Measurements from ENCODE around the gene CACNG4.

The CACNG4 gene

DNA sequence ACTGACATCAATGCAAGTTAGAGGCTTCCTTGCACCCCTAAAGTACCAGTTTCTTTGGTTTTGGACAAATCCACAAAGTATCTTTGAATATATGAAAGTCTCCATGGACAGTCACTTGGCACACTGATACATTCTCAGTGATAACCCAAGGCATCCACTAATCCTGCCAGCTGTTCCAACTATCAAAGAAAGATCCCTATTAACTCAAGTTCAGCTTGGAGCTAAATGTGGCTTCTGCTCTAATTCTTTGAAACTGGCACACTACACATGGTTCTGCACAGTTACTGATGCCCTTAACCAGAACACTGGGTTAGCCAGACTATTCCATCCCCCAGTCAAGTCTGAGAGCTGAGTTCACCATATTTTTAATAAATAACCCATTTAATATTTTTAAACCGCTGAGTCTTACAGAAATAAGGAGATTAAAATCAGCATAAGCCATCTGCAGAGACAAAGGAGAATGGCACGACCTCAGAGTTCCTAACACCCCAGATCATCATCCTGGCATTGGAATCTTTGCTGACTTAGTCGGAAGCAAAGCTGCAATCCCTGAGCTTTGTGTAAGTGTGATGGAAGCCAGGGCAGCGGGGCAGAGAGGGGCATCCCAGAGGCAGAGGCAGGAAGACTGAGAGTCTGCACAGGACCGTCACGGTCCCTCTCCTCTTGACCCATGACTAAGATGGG, 86.1 kb downstream of the CACNG4 start:
- in situ Hi-C loops (cut with HindIII; ENCODE audit: low sequenced_read_pairs): no loop called here
- TF ChIP-seq, protein P1, sequence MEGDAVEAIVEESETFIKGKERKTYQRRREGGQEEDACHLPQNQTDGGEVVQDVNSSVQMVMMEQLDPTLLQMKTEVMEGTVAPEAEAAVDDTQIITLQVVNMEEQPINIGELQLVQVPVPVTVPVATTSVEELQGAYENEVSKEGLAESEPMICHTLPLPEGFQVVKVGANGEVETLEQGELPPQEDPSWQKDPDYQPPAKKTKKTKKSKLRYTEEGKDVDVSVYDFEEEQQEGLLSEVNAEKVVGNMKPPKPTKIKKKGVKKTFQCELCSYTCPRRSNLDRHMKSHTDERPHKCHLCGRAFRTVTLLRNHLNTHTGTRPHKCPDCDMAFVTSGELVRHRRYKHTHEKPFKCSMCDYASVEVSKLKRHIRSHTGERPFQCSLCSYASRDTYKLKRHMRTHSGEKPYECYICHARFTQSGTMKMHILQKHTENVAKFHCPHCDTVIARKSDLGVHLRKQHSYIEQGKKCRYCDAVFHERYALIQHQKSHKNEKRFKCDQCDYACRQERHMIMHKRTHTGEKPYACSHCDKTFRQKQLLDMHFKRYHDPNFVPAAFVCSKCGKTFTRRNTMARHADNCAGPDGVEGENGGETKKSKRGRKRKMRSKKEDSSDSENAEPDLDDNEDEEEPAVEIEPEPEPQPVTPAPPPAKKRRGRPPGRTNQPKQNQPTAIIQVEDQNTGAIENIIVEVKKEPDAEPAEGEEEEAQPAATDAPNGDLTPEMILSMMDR (IDR thresholded peaks at IDR 0.05; ENCODE audit: low read depth, low read length): no peak
- no peak for DNase-seq (ENCODE audit: low read depth, low spot score)
- H3K4me3 ChIP-seq (ENCODE audit: low read depth, low read length): no peak overlapping the region

DNA sequence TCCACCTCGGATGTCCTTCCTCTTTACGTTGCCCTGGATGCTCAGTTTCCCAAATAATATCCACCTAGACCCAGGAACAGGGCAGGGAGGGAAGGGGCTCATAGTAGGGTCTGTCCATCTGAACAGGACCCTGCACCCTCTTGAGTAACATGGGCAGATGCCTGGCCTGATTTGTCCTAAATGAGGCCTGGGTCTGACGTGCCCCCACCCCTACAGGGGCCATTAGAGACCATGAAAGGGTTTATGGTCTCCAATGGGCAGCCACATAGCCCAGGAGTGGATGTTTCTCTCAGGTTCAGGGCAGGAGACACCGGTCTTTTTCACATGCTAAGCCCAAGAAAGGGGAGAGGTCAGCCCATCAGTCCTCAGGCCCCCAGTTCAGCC, 86.6 kb downstream of the CACNG4 start:
- in situ Hi-C loops (cut with HindIII; ENCODE audit: low sequenced_read_pairs): no loop called here
- no peak for DNase-seq (ENCODE audit: low read depth, low spot score)
- no peak overlapping the region for H3K4me3 ChIP-seq (ENCODE audit: low read depth, low read length)
- TF ChIP-seq, protein P1 (IDR thresholded peaks at IDR 0.05; ENCODE audit: low read depth, low read length): no peak

DNA sequence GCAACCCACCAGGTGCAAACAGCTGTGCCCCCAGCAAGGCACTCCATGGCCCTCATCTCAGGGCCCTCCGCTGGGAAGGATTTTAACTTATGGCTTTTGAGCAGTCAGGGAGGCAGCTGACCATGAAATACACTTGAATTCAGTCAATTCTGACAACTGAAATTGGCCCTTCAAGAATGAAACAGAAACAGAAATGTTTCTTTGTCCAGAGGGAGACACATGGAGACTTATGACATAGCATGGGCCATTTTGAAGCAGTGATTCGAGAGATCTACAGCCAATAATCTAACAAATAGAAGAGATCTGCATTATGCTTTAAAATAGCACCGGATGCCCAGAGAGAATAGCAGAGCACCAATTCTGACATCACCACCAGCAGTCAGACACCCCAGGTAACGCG, 87.3 kb downstream of the CACNG4 start:
- TF ChIP-seq, protein P1 (IDR thresholded peaks at IDR 0.05; ENCODE audit: low read depth, low read length): no peak
- DNase-seq (ENCODE audit: low read depth, low spot score): no peak
- no peak overlapping the region for H3K4me3 ChIP-seq (ENCODE audit: low read depth, low read length)
- in situ Hi-C loops (cut with HindIII; ENCODE audit: low sequenced_read_pairs): no loop called here

DNA sequence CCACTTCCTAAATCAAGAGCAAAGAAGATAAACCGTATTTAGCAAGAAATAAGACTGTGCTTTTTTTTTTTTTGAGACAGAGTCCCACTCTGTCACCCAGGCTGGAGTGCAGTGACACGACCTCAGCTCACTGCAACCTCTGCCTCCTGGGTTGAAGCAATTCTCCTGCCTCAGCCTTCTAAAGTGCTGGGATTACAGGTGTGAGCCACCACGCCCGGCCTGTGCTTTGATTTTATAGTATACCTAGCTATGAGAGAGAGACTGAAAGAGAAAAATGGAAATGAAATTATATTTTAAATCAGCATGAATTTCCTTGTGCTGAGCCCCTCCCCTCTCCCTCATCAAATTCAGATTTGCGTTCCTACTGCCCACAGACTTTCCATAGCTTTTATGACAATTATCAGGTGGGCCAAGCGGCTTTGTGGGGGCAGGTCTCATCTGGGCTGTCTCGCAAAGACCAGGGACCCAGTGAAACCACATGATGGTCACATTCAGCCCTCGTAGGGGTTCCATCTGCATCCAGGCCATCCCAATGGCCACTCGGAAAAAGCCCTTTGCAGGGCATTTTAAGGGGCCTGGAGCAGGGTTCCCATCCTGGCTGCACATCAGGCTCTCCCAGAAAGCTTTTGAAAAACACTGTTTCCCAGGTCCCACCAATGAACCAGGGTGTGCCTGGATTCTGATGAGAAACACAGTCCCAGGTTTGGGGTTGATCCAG, 88.4 kb downstream of the CACNG4 start:
- TF ChIP-seq, protein P1 (IDR thresholded peaks at IDR 0.05; ENCODE audit: low read depth, low read length): no peak
- no peak overlapping the region for H3K4me3 ChIP-seq (ENCODE audit: low read depth, low read length)
- no peak for DNase-seq (ENCODE audit: low read depth, low spot score)
- in situ Hi-C loops (cut with HindIII; ENCODE audit: low sequenced_read_pairs): no loop called here

DNA sequence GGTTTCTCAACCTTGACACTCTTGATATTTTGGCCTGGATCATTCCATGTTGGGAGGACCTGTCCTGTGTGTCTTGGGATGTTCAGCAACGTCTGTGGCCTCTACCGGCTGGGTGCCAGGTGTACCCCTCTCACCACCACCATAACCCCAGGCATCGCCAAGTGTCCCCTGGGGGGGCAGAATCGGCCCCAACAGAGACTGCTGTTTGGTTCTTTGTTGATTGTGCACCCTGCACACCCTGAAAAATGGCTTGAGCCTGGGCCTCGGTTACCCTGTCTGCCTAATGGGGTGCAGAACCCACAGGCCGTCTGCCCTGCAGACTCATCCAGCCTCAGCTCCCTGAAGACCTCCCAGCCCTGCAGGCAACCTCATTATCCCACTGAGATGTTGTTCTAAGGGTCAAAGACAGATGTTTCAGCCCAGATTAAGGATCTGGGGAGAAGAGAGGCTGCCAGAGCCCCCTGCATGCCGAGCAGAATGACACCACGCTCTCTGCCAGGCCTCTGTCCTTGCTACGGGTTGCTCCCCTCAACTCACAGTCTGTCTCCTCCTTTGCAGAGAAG, 89.0 kb downstream of the CACNG4 start:
- in situ Hi-C loops (cut with HindIII; ENCODE audit: low sequenced_read_pairs): no loop called here
- H3K4me3 ChIP-seq (ENCODE audit: low read depth, low read length): no peak overlapping the region
- TF ChIP-seq, protein P1 (IDR thresholded peaks at IDR 0.05; ENCODE audit: low read depth, low read length): no peak
- DNase-seq (ENCODE audit: low read depth, low spot score): no peak

DNA sequence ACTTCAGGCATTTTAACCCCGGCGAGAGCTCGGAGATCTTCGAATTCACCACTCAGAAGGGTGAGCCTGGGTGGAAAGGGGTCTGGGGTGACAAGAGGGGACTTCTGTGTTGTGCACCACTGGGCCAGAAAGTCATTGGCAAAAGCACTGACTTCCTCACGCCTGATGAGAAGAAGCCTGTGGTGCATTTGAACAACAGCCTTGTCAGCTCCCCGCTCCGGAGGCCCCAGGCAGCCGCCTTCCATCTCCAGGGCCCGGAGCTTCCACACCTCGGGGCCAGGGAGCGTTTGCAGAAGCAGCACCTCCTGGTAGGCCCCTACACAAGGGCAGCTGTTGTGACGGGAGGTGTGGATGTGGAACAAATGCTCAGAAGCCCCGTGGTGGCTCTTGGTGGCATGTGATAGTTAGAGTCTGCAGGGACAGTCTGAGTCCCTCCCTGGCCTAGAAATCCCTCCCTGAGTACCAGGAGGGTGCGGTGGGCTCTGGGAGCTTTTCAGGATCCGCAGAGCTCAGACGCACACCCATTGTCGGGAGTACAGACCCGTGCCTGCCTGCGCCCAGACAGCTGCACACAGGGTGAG, 89.6 kb downstream of the CACNG4 start:
- DNase-seq (ENCODE audit: low read depth, low spot score): no peak
- TF ChIP-seq, protein P1 (IDR thresholded peaks at IDR 0.05; ENCODE audit: low read depth, low read length): no peak
- in situ Hi-C loops (cut with HindIII; ENCODE audit: low sequenced_read_pairs): no loop called here

More for the DNA sequence above, 89.6 kb downstream of the CACNG4 start:
- H3K4me3 ChIP-seq (ENCODE audit: low read depth, low read length): no peak overlapping the region

All from astrocyte of the spinal cord (primary cell).